GM04503 (cell line): Measurements from ENCODE around the gene CAPG.

Experiments
- DNase-seq: peaks from one replicate; pipeline ENCODE4 v3.0.0-alpha.2; 2012; ENCODE audit warnings: low read depth

CAPG gene

DNA sequence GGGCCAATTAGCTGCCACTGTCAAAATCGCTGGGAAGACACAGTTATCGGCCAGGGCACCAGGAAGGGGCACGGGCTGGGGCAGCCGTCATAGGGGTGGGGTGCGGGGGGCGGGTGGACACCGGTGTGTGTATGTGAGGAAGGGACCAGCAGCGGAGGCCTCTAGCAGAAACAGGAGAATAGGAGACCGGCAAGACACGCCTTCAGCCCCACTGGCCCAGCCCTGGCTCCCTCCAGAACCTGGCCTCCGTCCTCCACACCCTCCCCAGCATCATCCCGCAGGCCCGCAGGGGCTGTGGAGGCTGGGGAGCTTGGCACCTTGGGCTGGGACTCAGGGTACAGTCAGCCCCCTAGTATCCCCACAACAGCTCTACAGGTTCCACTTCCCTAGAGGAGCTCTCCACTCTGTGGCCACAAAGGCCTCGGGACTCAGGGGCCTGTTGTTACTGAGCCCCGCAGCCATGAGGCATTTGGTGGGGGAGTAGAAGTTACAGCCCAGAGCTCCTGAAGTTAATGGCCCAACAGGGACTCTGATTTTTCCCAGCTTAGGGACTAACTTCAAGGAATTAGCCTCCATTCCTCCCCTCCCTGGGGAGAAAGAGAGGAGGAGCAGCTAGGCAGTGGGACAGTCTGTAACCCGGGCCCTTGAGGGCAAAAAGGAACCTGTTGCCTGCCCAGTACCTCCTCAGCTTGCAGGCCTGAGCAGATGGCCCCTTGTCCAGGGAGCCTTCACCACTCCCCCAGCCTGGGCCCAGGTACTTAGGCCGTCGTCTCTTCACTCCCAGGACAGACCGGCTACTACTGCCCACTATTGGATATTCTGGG, 28.2 kb upstream of the CAPG start:
- DNase-seq, result no peak

DNA sequence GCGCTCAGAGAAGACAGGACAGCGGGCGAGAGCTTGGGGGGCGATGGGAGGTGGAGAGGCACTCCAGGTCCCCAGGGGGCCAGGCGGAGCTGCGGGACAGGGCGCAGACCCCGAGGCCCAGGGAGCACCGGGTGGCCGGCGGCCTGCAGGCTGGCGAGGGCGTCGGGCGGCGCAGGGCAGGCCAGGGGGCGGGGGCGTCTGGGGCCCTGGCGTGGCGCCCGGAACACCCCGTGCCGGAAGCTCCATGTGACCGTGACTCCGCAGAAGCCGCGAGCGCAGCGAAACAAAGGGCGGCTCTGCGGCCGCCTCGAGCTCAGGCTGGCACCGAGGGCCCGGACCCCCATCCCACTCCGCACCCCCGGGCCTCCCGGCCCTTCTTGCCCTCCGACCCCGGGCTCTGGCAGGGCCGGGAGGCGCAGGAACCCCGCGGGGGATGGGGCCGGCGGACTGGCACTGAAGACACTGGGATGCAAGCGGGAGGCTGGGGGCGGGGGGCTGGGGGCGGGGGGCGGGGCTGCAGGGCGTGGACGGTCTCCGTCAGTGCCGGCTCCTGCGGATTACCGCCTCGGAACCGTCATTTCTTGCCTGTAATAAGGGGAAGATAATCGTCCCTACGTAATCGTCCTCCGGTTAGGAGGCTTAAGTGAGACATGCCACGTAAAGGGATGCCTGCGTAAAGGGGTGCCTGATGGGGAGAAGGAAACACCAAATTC, 27.5 kb upstream of the CAPG start:
- no peak for DNase-seq

DNA sequence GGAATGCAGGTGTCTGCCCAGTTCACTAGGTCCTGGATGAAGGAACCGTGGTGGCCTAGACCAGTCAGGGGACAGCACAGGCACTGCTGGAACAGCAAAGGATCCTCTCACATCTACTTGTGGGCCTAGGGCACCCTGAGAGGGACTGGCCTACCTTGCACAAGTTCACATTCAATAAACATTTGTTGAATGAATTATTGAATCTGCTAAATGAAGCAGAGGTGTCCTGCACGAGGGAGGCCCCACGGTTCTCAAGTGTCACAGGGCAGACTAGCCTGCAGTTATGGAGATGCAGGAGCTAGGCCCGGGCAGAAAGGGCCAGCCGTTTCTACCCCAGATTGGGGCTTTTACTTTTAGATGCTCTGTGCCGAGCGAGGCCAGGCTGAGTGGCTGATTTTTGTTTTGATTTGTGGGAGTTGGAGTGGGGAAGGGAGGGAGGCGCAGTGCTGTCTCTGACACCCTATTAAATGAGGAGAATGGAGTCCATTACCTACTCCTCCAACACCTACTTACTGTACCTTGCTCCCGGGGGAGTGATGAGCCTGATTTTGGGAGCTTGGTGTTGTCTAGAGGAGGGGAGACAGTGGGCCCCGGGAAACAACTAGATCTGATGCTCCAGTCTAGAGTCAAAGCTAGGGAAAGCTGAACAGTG, 26.8 kb upstream of the CAPG start:
- DNase-seq, result no peak

DNA sequence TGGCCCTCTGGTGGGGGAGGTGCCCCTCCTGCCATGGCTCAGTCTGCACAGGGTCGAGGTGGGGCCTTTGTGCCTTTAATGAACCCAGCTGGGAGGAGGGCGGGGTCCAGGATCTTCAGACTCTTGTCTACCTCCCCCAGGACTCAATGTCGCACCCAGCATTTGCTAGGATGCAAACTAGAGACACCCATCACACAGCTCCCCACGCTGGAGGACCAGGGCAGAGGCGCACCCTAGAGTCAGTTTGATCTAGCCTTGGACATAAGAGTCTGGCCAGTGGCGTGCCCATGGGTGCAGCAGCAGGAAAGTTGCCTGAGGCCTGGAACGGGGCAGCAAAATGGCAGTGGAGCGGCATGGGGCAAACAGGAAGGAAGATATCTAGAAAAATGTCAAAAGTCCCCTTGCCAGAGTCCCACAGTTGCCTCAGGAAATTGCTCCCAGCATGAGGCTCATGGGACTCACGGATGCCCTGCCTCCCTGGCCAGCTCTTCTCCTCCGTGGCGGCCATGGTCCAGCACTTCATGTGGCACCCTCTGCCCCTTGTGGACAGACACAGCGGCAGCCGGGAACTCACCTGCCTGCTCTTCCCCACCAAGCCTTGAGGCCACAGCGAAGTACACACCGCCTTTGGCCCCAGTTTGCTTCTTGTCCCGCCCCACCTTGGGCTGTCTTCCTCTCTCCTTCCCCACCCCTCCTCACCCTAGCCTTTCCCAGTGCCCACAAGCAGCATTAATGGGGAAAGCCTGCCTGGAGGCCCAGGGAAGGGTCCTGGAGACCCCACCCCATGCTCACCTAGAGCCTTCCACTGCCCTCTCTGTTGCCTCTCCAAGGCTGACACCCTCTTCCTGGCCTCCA, 26.0 kb upstream of the CAPG start:
- no peak for DNase-seq

DNA sequence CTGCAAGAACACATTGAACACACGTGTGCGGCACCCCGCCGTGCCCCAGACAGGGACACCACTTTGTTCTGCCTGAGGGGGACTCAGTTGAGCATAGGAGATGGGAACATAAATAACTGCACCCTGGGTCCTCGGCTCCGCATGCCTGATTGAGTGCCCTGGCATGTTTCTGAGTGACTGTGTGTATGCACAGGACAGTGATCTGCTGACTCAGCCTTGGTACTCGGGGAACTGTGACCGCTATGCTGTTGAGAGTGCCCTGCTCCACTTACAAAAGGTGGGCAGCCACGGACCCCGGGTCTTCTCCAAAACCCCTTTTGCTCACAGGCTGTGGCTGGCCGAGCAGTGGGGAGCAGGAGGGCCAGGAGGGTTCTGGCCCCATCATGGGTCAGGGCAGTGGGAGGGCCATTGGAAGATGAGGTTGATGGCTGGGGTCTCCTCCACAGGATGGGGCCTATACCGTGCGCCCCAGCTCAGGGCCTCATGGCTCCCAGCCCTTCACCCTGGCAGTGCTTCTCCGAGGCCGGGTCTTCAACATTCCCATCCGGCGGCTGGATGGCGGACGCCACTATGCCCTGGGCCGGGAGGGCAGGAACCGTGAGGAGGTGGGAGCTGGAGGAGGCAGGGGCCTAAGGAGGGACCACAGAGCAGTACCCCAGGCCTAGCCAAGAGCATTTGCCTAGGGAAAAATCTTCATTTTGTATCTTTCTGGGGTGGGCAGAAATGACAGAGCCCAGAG, 25.2 kb upstream of the CAPG start:
- no peak for DNase-seq

DNA sequence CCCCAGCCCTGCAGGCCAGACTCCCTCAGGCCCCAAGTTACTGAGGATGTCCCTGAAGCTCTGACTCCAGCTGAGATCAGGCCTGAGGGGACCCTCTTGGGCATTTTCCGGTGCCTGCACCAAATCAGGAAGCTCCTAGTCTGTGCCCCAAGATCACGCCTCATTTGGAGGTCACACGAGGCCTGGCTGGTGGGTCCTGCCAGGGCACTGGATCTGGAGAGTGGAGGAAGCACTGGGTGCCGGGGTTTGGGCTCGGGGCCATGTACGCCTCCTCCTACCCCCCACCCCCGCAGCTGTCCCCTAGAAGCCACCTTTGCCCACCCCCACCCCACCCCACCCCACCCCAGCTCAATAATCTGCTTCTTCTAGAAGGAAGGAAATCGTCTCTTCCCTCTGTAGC, 24.5 kb upstream of the CAPG start:
- DNase-seq, result no peak

DNA sequence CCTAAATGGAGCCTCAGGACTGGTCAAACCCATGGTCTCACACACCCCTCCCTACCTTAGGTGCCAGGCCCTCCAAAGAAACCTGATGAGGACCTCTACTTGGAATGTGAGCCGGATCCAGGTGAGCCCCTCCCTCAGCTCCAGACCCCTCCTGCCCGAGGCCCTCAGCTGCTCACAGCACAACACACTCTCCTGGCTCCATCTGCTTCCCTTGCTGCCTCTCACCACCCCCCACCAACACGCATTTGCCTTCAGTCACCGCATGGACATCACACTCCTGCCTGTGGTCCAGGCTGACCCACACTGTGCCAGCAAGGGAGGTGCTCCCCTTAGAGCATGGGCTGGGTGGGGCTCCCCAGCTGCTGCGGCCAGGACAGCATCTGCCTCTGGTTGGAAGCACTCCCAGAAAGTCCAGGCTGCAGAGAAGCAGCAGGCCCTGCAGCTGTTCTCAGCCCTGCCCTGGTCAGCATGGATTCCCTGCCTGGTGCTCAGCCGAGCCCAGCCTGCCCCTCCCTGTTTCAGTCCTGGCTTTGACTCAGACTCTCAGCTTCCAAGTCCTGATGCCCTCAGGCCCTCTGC, 23.4 kb upstream of the CAPG start:
- DNase-seq, result peak; percentile 81

DNA sequence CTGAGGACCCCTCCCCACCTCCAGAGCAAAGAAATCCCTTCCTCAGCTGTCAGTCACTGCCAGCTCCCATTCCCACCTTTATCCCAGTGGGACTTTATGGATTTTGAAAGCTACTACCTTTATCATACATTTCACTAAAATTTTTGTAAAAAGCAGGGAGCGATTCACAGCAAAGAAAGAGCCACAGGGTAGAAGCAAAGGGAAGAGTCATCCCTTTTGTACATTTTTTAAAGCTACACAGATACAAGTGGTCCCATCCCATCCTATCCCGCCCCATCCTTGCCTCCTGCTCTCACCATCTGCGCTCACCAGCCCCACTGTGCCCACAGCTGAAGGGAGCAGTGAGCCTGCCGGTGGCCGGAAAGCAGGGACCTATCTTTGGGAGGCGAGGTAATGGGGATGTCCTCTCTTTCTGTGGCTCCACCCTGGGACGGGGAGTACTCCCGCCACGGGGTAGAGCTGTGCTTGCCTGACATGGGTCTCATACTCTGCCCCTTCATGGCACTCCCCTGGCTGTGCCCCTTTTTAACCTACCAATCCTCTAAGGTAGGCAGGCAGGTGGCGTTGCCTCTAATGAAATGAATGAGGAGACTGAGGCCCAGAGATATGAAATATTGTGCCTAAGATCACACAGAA, 21.5 kb upstream of the CAPG start:
- no peak for DNase-seq

DNA sequence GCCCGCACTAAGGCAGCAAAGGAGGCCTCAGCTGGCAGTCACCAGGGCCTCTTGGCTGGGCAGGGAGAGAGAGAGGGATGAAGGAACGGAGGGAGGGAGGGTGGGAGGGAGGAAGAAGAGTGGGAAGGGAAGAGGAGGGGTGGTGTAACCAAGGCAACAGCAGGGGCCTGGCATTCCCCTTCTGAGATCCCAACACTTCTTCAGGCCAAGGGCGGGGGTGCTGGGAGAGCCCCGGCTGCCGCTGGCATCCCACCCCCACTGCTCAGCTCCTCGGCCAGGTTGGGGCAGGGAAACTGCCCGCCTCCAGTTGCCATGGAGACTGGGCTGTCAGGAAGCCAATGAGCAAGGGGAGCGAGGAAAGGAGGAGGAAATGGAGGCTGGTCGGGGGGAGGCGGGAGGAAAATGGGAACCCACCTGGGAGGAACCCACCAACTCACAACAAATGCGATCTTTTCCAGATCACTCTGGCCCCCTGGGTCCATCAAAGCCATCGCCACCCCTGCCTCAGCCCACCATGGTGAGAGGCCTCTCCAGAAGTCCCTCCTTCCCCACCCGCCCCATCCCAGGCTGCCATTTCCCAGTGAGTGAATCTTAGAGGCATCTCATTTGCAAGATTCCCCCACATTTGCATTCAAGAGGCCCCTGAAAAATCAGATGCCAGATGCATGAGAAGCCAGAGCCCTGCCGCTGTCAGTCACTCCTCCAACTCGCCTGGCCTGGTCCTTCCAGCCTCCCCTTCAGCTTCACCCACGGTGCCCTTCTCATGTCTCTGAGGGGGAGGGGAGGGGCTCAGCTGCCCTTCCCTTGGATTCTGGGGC, 20.8 kb upstream of the CAPG start:
- no peak for DNase-seq

DNA sequence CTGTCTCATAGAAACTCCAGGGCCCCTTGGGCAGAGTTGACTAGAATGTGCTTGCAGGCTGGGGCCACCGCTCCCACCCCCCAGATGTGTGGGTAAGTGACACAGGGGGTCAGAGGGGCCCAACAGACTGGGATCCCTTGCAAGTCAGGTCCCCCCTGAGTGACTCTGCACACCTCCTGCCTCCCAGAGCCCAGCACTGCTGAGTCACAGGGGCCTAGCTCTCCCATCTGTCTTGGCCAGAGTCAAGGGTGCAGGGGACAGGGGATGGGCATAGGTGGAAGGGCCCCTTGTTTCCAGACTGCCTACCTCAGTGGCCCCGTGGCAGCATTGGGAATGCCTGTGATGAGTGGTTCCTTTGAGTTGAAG, 19.7 kb upstream of the CAPG start:
- no peak for DNase-seq

DNA sequence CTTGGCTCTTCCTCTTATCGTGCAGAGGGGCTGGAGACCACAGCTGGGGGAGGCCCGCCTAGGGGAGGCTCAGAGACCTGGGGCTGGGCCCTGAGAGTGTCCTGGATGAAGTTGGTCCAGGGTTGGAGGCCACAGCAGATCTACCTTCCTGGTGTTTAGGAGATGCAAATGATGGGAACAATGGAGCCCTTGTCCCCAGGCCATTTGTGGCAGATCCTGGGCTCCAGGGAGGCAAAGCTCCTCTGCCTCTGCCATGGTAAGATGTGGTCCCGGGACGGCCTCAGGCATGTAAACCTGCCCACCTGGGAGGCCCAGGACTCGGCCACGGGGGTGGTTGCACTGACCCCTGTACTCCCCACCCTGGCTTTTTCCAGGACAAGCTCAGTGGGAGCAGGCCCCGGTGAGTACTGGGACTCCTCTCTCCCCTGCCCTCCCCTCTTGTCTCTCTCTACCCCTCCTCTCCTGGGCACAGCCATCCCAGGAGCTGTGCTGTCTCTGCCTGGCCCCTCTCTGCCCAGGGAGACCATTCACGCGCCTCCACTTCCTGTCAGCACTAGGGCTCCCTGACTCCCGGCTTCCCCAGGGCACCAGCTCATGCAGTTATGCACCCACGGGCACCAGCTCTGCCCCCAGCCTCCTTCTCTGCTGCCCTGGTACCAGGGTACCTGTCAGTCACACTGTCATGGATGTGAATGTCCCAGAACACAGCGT, 19.2 kb upstream of the CAPG start:
- DNase-seq, result no peak

DNA sequence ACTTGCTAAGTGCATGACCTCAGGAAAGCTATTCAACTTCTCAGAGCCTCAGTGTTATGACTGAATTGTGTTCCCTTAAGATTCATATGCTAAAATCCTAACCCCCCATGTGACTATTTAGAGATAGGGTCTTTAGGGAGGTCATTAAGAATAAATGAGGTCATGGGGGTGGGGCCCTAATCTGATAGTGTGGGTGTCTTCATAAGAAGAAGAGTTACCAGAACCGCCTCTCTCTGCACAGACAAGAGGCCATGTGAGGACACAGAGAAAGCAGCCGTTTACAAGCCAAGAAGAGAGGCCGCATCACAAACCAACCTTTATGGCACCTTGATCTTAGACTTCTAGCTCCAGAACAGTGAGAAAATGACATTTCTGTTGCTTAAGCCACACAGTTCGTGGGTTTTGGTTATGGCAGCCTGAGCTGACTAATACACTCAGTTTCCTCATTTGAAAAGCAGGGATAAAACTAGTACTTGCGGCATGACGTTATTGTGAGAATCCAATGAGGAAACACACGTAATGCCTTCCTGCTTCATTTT, 18.2 kb upstream of the CAPG start:
- no peak for DNase-seq

DNA sequence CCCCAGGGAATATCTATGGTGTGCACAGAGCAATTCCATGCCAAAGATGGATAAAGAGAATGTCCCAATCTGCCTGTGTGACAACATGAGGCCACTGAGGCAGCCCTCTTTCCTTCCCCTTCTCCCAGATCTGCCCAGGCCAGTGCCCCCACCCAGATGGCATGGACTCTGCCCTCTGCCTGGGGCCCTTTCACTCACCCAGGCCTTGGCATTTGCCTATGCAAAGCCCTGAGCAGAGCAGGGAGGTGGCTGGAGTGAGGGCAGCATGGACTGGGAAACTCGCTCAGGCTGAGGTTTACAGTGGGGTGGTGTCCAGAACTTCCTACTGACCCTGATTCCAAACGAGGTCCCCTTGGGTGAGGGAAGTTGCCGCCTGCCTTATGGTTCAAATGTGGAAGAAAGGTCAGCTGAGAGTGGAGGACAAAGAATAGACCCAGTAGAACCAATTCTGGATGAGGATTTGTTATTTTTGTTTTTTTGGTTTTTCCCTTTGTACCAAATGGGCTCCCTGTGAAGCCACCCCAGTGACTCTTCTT, 17.2 kb upstream of the CAPG start:
- no peak for DNase-seq

DNA sequence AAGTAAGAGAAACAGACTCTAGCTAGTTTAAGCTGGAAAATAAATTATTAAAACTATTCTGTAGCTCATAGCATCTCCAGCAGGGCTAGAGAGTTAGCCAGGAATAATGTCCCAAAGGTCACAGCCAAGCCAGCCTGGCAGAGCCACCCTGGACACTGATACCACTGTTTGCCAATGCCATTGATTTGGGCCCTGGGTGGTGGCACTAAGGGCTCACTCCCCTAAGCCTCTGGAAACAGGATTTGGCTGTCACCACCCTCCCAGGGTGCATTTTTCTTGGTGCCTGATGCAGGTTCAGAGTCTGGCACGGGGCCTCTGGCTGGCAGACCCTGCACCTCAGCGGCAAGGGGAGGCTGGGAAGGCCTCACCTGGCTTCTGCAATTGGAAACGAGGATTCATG, 15.4 kb upstream of the CAPG start:
- no peak for DNase-seq

DNA sequence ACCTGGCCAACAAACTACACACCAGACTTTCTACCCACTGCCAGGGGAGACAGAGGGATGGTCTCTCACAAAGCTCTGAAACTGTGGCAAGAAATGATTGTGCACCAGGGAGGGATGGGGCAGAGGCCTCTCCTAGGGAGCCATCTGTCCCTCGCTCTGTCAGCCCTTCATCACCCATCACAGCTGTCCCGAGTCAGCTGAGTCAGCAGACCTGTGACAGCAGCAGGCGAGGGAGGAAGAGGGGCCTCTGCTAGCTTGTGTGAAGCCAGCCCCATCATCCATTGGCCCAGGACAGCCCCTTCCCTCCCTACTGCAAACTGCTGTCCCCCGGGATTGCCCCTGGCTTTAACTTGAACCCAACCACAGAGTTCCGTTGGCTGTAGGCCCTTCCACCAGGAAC, 13.4 kb upstream of the CAPG start:
- no peak for DNase-seq

DNA sequence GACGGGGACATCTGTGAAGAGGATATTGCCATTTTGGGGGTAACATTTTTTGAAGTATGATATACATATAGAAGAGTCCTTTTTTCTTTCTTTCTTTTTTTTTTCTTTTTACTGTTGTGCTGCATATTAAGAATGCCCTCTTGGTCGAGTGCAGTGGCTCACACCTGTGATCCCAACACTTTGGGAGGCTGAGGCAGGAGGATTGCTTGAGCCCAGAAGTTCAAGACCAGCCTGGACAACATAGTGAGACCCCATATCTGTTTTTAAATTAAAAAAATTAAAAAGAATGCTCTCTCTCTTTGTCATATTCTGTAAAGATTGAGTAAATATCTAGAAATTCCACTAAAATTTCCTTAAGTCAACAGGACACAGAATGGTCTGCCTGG, 11.9 kb upstream of the CAPG start:
- no peak for DNase-seq

DNA sequence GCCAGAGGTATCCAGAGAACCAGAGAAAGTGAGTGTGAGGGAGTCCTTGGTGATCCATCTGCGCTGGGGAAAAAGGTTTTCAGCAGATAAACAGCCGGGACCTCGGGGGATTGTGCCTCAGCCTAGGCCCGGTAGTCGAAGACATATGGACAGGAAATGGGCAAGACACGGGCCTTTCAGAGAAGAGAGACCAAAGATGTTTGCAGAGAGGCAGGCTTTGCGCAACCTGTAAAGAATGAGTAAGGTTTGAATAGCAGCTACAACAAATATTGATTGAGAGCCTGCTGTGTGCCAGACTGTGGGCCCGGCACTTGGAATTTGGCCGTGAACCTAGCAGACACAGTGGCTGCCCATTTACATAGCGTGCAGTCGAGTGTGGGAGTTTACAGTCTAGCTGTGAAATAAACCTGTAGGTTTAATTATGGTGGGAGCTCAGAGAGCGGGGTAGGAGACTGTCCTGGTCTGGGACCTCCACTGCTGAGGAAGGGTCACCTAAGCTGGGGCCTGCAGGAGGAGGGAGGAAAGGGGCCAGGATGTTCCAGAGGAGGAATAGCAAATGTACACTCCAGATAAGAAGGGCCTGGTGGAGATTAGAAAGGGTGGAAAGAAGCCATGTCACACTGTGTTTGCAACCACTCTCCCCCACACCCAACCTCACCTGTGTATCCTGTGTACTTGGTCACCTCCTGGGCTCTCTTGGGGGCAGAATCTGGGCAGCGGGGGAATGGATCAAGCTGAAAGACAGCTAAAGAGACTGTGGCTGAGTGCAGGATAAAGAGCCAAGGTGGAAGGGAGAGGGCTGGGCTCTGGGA, 11.3 kb upstream of the CAPG start:
- no peak for DNase-seq
